CD4-positive, alpha-beta T cell treated with Interleukin-4 for 4 hours (primary cell): Measurements from ENCODE around the gene GYPB.
"Not testable (repeated sequence)": the region's sequence is repeated elsewhere in the genome, so short reads cannot be mapped to it uniquely, and the experiment has no call there.

ENCODE experiments used
- DNase-seq: peaks from one replicate; pipeline ENCODE4 v3.0.0-alpha.2; 2020

The GYPB gene

GRCh38 chr4:144008602-144009001 is 10.6 kb downstream of the GYPB start:
- not testable (repeated sequence) for DNase-seq

- not testable (repeated sequence) for DNase-seq
Measured at GRCh38 chr4:144007960-144008359, 11.2 kb downstream of the GYPB start.

DNA sequence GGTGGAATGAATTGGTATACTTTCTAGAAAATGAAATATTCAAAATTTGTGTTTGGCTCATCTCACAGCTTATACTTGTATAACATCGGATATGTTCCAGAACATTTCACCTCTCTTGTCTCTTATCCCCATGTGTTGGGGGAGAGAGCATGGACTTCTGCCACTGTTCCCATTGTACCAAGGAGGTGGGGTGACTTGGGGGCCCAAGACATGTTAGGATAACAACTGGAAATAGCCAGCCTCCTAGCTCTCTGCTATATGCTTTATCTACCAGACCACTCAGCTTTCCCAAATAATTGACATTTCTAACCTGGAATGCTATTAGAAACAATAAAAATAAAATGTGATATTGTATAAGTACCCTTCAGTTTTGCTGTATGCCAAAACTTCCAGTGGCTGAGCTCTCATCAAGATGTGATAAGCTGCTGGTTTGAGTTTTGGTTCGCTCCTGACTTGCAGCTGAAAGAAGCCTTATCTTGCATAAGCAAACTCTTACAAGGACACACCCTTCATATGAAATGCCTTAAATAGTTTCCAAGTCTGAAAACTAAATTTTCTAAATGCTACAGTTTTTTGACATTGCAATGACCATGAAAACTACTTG is 12.9 kb downstream of the GYPB start:
- DNase-seq, result not testable (repeated sequence)

- not testable (repeated sequence) for DNase-seq
Measured at GRCh38 chr4:144005558-144005953, 13.6 kb downstream of the GYPB start.

DNA sequence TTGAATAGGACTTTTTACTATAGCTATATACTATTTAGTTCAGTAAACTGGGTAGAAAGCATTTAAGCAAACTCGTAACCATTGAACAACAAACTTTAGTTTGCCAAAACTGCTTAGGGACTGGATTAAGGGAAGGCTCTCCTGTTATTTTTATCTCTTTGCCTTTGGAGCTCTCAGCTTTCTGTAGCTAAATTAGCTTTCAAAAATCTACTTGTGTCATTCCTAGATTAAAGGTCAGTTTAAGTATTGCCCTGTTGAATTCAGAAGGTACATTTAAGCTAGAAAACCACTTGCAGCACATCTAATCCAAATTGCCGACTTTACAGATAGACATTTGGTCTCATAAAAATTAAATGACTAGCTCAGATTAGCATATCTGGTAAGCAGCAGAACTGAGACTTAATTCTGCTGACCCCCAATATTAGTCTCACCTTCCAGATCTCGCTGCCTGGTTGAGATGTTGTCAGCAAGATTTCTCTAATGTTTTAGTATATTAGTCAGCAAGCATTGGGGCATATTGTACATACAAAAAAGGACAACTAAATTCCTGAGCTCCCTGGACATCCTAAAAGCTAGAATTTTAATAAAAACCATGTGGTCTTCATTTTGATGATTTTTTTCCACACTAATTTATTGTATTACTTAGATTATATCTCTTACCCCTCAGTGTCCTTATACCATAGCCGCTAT is 14.2 kb downstream of the GYPB start:
- not testable (repeated sequence) for DNase-seq

DNA sequence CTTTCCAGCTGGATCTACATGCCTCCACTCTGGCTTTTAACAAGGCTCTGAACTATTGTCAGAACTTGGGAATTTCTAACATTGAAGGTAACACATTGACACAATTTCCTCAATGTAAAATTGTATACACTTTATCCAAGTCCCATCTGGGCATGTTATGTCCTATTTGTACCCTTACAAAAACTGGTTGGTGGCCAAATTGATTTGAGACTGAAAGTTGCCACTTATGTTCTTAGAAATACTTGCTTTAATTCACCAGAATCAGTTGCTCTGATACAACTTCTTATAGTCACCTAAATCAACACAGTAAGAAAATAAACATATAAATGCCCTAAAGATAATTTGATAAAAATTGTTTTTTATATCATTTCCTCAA is 15.3 kb downstream of the GYPB start:
- DNase-seq, result not testable (repeated sequence)

DNA sequence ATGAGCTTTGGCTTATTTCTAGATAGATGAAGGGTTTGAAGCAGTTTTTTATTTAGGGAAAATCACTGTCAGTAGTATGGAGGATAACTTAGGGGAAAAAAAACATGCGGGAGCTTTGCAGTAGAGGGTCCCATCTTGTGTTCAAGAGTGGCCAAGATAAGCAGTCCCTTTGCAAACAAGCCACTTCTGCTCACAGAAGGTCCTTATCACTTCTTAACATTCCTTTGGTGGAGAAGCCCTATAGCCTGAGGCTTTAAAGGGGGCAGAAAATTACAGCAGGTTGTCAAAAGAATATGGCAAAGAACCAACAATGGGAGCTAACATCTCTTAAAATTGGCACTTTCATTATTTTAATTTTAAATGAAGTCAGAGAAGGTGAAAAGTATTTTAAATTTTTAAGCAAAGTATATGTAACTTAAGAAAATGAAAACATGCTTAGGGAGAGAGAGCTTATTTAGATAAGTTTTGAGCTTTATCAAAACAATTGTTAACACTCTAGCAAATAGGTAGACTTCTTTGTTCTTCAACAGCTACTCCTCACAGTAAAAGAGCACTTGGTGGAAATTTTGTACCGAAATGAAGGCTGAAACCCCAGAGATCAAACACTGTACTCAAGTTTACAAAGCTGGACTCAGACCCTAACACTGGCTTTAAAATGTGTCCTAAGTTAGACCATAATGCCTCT is 15.8 kb downstream of the GYPB start:
- DNase-seq, result not testable (repeated sequence)

GRCh38 chr4:144000331-144000995 is 18.7 kb downstream of the GYPB start:
- not testable (repeated sequence) for DNase-seq

GRCh38 chr4:143996193-143996592 is 23.0 kb downstream of the GYPB start:
- not testable (repeated sequence) for DNase-seq

DNA sequence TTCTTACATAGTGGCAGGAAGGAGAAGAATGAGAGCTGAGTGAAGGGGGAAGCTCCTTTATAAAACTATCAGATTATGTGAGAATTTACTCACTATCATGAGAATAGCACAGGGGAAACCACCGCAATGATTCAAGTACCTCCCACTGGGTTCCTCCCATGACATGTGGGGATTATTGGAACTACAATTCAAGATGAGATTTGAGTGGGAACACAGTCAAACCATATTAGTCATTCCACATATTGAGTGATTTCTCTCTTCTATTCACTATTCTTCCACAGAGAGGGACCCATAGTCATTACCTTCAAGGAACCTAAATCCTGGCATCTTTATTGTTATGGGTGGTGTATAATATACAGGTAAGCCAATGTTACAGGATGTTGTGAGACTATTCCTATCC is 27.4 kb downstream of the GYPB start:
- DNase-seq, result not testable (repeated sequence)

DNA sequence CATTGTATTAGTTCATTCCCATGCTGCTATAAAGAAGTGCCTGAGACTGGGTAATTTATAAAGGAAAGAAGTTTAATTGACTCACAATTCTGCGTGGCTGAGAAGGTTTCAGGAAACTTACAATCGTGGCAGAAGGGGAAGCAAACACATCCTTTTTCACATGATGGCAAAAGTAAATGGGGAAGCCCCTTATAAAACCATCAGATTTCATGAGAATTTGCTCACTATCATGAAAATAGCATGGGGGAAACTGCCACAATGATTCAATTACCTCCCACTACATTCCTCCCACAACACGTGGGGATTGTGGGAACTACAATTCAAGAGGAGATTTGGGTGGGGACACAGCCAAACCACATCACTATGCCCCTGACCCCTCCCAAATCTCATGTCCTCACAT is 28.5 kb downstream of the GYPB start:
- not testable (repeated sequence) for DNase-seq

GRCh38 chr4:143986180-143986579 is 33.0 kb downstream of the GYPB start:
- no peak for DNase-seq

GRCh38 chr4:143980776-143981175 is 38.4 kb downstream of the GYPB start:
- not testable (repeated sequence) for DNase-seq

- DNase-seq, result not testable (repeated sequence)
Measured at GRCh38 chr4:143975527-143975926, 43.7 kb downstream of the GYPB start.

- DNase-seq, result not testable (repeated sequence)
Measured at GRCh38 chr4:143974021-143974420, 45.2 kb downstream of the GYPB start.

DNA sequence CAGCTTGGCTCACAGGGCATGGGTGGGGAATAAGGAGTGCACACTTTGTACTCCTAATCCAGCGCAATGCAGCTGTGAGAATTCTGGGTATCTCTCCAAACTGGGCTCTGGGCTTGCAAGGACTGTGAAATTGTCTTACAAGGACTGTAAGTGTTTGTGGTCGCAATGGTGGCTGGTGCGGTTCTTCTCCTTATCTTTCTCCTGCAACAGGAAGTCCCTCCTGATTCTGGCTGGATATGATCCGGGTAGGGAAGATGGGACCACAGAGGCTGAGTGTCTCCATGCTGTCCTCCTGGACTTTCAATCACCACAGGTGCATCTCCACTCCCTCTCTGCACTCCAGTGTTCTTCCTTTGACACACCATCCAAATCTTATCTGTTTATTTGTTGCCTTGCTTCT is 58.1 kb downstream of the GYPB start:
- no peak for DNase-seq

- DNase-seq, result not testable (repeated sequence)
Measured at GRCh38 chr4:143955306-143955705, 63.9 kb downstream of the GYPB start.

DNA sequence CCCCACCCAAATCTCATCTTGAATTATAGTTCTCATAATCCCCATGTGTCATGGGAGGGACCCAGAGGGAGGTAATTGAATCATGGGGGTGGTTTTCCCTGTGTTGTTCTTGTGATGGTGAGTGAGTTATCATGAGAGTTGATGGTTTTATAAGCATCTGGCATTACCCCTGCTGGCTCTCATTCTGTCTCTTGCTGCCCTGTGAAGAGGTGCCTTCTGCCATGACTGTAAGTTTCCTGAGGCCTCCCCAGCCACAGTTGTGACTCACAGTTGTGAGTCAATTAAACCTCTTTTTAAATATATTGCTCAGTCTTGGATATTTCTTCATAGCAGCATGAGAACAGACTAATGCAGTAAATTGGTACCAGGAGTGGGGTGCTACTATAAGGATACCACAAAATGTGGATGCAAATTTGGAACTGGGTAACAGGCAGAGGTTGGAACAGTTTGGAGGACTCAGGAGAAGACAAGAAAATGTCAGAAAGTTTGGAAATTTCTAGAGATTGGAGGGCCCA is 67.7 kb downstream of the GYPB start:
- not testable (repeated sequence) for DNase-seq

- DNase-seq, result not testable (repeated sequence)
Measured at GRCh38 chr4:143950967-143951366, 68.2 kb downstream of the GYPB start.

DNA sequence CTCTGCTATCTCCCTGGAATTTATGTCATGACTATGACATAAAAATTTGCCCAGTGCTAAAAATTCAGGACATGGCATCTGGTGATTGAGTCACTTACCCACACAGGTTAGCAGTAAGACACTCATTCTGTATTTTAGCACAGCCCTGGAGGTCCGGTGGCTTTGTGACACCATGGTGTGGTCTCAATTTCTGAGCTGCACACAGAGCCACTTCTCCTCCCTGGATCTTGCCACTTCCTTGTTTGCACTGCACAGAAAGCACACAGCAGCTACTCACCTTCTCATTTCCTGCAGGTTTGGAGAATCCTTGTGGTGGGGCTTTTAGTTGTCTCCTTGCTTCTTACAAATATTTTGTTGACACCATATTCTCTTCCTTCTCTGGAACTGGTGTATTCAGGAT is 69.0 kb downstream of the GYPB start:
- not testable (repeated sequence) for DNase-seq

DNA sequence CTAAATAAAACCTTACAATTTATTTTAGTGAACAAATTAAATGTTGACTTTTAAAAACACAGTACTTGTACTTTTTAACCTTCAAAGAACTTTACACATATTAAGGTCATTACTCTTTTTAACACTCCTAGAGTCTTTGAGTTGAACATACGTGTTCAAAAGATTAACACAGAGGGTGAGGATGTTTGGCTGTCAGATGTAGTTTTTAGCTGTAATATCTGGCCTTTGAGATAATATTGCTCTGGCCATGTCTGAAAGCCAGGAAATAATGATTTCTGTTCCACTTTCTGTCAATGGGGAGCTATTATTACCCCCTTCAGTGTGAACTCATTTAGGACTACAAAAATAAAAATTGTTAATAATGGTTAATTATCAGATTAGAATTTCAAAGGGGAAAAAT is 71.7 kb downstream of the GYPB start:
- DNase-seq, result not testable (repeated sequence)
